H1 (cell line): ENCODE data around the gene CYP4F3. TPM values are rescaled to one million over a fixed set of nuclear protein-coding genes. Genes with fewer than 3 reads are reported as not detected.

Experiments
- CTCF ChIA-PET: fragments of 300-600 bp; sonication (Branson Sonifier 250); formaldehyde crosslinking; loops from one replicate; lab custom pipeline; 2021; ENCODE audit not compliant: partially characterized antibody; lab: Charles Lee
- POLR2A ChIA-PET: fragments of 300-600 bp; sonication (Branson Sonifier 250); formaldehyde crosslinking; loops from one replicate; lab custom pipeline; 2021; ENCODE audit warnings: inconsistent platforms; ENCODE audit not compliant: partially characterized antibody; lab: Charles Lee
- DNase-seq, 2 experiments: peaks; one replicate each; pipeline versions ENCODE4 v3.0.0 to v3.0.0-alpha.2; 2010 to 2022; ENCODE audit warnings: low spot score in 2 of 2, low read depth in 1 of 2, mixed read lengths in 1 of 2
- FAIRE-seq: peaks from 2 replicates; lab custom pipeline; 2011; peaks lifted over from hg19 to GRCh38; lab: Jason Lieb, UNC
- H2AFZ ChIP-seq: 2 replicates; pipeline ENCODE4 v1.8.1; 2012; ENCODE audit warnings: low read length, inconsistent platforms
- H2AK5ac ChIP-seq: 2 replicates; pipeline ENCODE4 v1.6.1; 2013; ENCODE audit warnings: low read depth, low read length
- H2BK120ac ChIP-seq: replicated peaks from 2 replicates; pipeline ENCODE3; 2013; ENCODE audit warnings: low read depth, low read length, inconsistent platforms
- H2BK12ac ChIP-seq: 2 replicates; pipeline ENCODE4 v1.6.1; 2013; ENCODE audit warnings: low read depth, low read length
- H2BK15ac ChIP-seq: 2 replicates; pipeline ENCODE4 v1.6.1; 2013; ENCODE audit warnings: low read length
- H2BK20ac ChIP-seq: 2 replicates; pipeline ENCODE4 v1.6.1; 2013; ENCODE audit warnings: low read length
- H2BK5ac ChIP-seq: 2 replicates; pipeline ENCODE4 v1.6.1; 2013; ENCODE audit warnings: low read depth, low read length
- H3K14ac ChIP-seq: 2 replicates; pipeline ENCODE4 v1.6.1; 2013; ENCODE audit warnings: inconsistent platforms; ENCODE audit not compliant: insufficient read length
- H3K18ac ChIP-seq: 2 replicates; pipeline ENCODE4 v1.6.1; 2013; ENCODE audit warnings: low read length; ENCODE audit errors: extremely low read depth
- H3K23ac ChIP-seq: 2 replicates; pipeline ENCODE4 v1.6.1; 2013; ENCODE audit warnings: inconsistent platforms; ENCODE audit not compliant: insufficient read length
- H3K23me2 ChIP-seq: 2 replicates; pipeline ENCODE4 v1.6.1; 2013; ENCODE audit warnings: low read depth, low read length
- H3K27ac ChIP-seq: 2 replicates; pipeline ENCODE4 v1.6.1; 2011; ENCODE audit warnings: low read depth, low read length, inconsistent platforms
- H3K27me3 ChIP-seq, 4 experiments: replicated peaks in 1 of 4; 1 replicate in 1 of 4; 2 replicates in 3 of 4; pipeline versions ENCODE4 v1.6.1 to v1.8.1; 2011 to 2013; ENCODE audit warnings: low read length in 3 of 4, mild to moderate bottlenecking in 3 of 4, inconsistent platforms in 2 of 4, mixed read lengths in 2 of 4, moderate library complexity in 1 of 4; ENCODE audit not compliant: control insufficient read depth in 3 of 4, insufficient read depth in 3 of 4; ENCODE audit errors: extremely low read depth in 1 of 4
- H3K36me3 ChIP-seq, 4 experiments: 2 replicates each; pipeline versions ENCODE4 v1.6.1 to v1.8.1; 2011 to 2013; ENCODE audit warnings: mild to moderate bottlenecking in 4 of 4, low read length in 3 of 4, moderate library complexity in 2 of 4, control low read depth in 1 of 4, inconsistent platforms in 1 of 4; ENCODE audit not compliant: insufficient read depth in 4 of 4, control insufficient read depth in 2 of 4
- H3K4ac ChIP-seq: replicated peaks from 2 replicates; pipeline ENCODE3; 2013; ENCODE audit warnings: low read length, low read depth, mixed read lengths, inconsistent platforms; ENCODE audit not compliant: insufficient read length
- H3K4me1 ChIP-seq, 4 experiments: replicated peaks in 1 of 4; 1 replicate in 1 of 4; 2 replicates in 3 of 4; pipeline versions ENCODE4 v1.6.1 to v1.8.1; 2011 to 2013; ENCODE audit warnings: low read length in 3 of 4, inconsistent platforms in 2 of 4, mixed read lengths in 1 of 4; ENCODE audit not compliant: insufficient read depth in 4 of 4, control insufficient read depth in 3 of 4
- H3K4me2 ChIP-seq, 2 experiments: 2 replicates each; pipeline versions ENCODE4 v1.6.1 to v1.8.1; 2011 to 2013; ENCODE audit warnings: low read depth in 2 of 2, low read length in 2 of 2, control low read depth in 1 of 2, inconsistent platforms in 1 of 2, mild to moderate bottlenecking in 1 of 2; ENCODE audit not compliant: insufficient read depth in 1 of 2
- H3K4me3 ChIP-seq, 4 experiments: fragments of 200-600, 300-600 bp in 1 of 4; sonication (generic), shearing (Covaris generic), sonication (Bioruptor Twin) in 1 of 4; 2 replicates each; pipeline versions ENCODE4 v1.5.1 to v1.8.1; 2011 to 2016; ENCODE audit warnings: low read length in 4 of 4, low read depth in 3 of 4, control low read depth in 2 of 4, inconsistent platforms in 2 of 4, mild to moderate bottlenecking in 2 of 4, mixed read lengths in 1 of 4, moderate library complexity in 1 of 4; ENCODE audit not compliant: insufficient read depth in 2 of 4; ENCODE audit errors: extremely low read depth in 1 of 4
- H3K56ac ChIP-seq: replicated peaks from 2 replicates; pipeline ENCODE3; 2013; ENCODE audit warnings: low read depth, mild to moderate bottlenecking, mixed read lengths, low read length, inconsistent platforms; ENCODE audit not compliant: insufficient read length
- H3K79me1 ChIP-seq: 2 replicates; pipeline ENCODE4 v1.6.1; 2013; ENCODE audit warnings: low read depth, low read length, control low read depth
- H3K79me2 ChIP-seq, 2 experiments: 2 replicates each; pipeline versions ENCODE4 v1.6.1 to v1.8.1; 2012 to 2013; ENCODE audit warnings: low read length in 2 of 2, mild to moderate bottlenecking in 2 of 2, inconsistent platforms in 1 of 2; ENCODE audit not compliant: insufficient read depth in 2 of 2, control insufficient read depth in 1 of 2
- H3K9ac ChIP-seq, 4 experiments: replicated peaks in 1 of 4; 1 replicate in 1 of 4; 2 replicates in 3 of 4; pipeline versions ENCODE4 v1.6.1 to v1.8.1; 2011 to 2013; ENCODE audit warnings: low read depth in 3 of 4, low read length in 3 of 4, control low read depth in 2 of 4, mild to moderate bottlenecking in 2 of 4, moderate library complexity in 2 of 4, inconsistent platforms in 1 of 4; ENCODE audit errors: extremely low read depth in 1 of 4
- H3K9me3 ChIP-seq, 2 experiments: 2 replicates each; pipeline versions ENCODE4 v1.6.1 to v1.8.1; 2012 to 2013; ENCODE audit warnings: mild to moderate bottlenecking in 2 of 2, moderate library complexity in 2 of 2, control low read depth in 1 of 2, inconsistent platforms in 1 of 2, low read depth in 1 of 2, low read length in 1 of 2, mixed read lengths in 1 of 2; ENCODE audit not compliant: insufficient read depth in 2 of 2
- H4K20me1 ChIP-seq, 2 experiments: replicated peaks in 1 of 2; 2 replicates each; pipeline versions ENCODE3 to v1.8.1; 2011 to 2013; ENCODE audit warnings: inconsistent platforms in 2 of 2, low read length in 2 of 2, mild to moderate bottlenecking in 1 of 2; ENCODE audit not compliant: insufficient read depth in 2 of 2, control insufficient read depth in 1 of 2
- H4K5ac ChIP-seq: 2 replicates; pipeline ENCODE4 v1.6.1; 2013; ENCODE audit warnings: low read length, low read depth, mixed read lengths, inconsistent platforms; ENCODE audit not compliant: insufficient read length
- H4K8ac ChIP-seq: 2 replicates; pipeline ENCODE4 v1.8.0; 2013; ENCODE audit warnings: mild to moderate bottlenecking, moderate library complexity, low read length, inconsistent platforms; ENCODE audit not compliant: insufficient read depth; ENCODE audit errors: extremely low read depth
- H4K91ac ChIP-seq: replicated peaks from 2 replicates; pipeline ENCODE3; 2013; ENCODE audit warnings: low read length, mixed read lengths, inconsistent platforms; ENCODE audit not compliant: insufficient read length
- BCL11A ChIP-seq, 2 experiments: IDR thresholded peaks; one replicate each; pipeline ENCODE4 v1.6.1; 2011; ENCODE audit warnings: low read depth in 2 of 2, low read length in 2 of 2, mild to moderate bottlenecking in 2 of 2
- BRCA1 ChIP-seq: IDR thresholded peaks from 2 replicates; pipeline ENCODE4 v1.6.1; 2012; ENCODE audit warnings: low read depth, low read length, improper control_type of control experiment
- CBX5 ChIP-seq: fragments of 300-800, 300-1000 bp; sonication (generic); IDR thresholded peaks from 2 replicates; pipeline ENCODE4 v1.7.1; 2016; ENCODE audit warnings: antibody characterized with exemption, low read length, low read depth
- CREB1 ChIP-seq: IDR thresholded peaks from 2 replicates; pipeline ENCODE4 v1.6.1; 2012; ENCODE audit warnings: inconsistent platforms
- FOSL1 ChIP-seq: IDR thresholded peaks from 2 replicates; pipeline ENCODE4 v1.6.1; 2011; ENCODE audit warnings: mild to moderate bottlenecking, low read depth, low read length, moderate library complexity; ENCODE audit not compliant: insufficient read depth
- HDAC6 ChIP-seq: IDR thresholded peaks from one replicate; pipeline ENCODE4 v1.7.1; 2012; ENCODE audit warnings: low read depth, mild to moderate bottlenecking, inconsistent platforms, low read length, moderate library complexity
- JUN ChIP-seq: IDR thresholded peaks from 2 replicates; pipeline ENCODE4 v1.6.1; 2011; ENCODE audit warnings: low read depth, mild to moderate bottlenecking, improper control_type of control experiment, low read length
- MAFK ChIP-seq: IDR thresholded peaks from 2 replicates; pipeline ENCODE4 v1.6.1; 2012; ENCODE audit warnings: low read depth, mild to moderate bottlenecking, improper control_type of control experiment, low read length
- RAD21 ChIP-seq, 2 experiments: IDR thresholded peaks in 1 of 2; conservative IDR thresholded peaks in 1 of 2; 2 replicates each; pipeline ENCODE4 v1.6.1; 2011; ENCODE audit warnings: low read depth in 2 of 2, low read length in 2 of 2, improper control_type of control experiment in 1 of 2, inconsistent platforms in 1 of 2, mild to moderate bottlenecking in 1 of 2, moderate library complexity in 1 of 2
- RFX5 ChIP-seq: IDR thresholded peaks from 2 replicates; pipeline ENCODE4 v1.6.1; 2011; ENCODE audit warnings: low read depth, low read length, improper control_type of control experiment, borderline replicate concordance
- SAP30 ChIP-seq: fragments of 300-600 bp; sonication (generic); IDR thresholded peaks from 2 replicates; pipeline ENCODE4 v1.7.1; 2012; ENCODE audit warnings: low read length, moderate library complexity, mild to moderate bottlenecking, inconsistent platforms; ENCODE audit not compliant: insufficient read depth, insufficient replicate concordance
- SIX5 ChIP-seq: IDR thresholded peaks from 2 replicates; pipeline ENCODE4 v1.6.1; 2011; ENCODE audit warnings: mild to moderate bottlenecking, low read depth, low read length
- TAF7 ChIP-seq: optimal IDR thresholded peaks from 2 replicates; pipeline ENCODE3; 2011; ENCODE audit warnings: low read depth, mild to moderate bottlenecking, inconsistent platforms, low read length, moderate library complexity, borderline replicate concordance
- TEAD4 ChIP-seq: IDR thresholded peaks from 2 replicates; pipeline ENCODE4 v1.6.1; 2012; ENCODE audit warnings: low read depth, low read length, inconsistent platforms, mixed read lengths
- WGBS, 2 experiments: shearing (Covaris generic) in 1 of 2; methylation state at CpG; one replicate each; pipeline versions ENCODE4 v1.1.6 to v1.1.7; 2013 to 2015; ENCODE audit warnings: low lambda C conversion rate in 2 of 2, mixed read lengths in 2 of 2, inconsistent platforms in 1 of 2, low coverage in 1 of 2, missing lambda C conversion rate in 1 of 2; ENCODE audit not compliant: insufficient replicate concordance in 2 of 2, insufficient coverage in 1 of 2, insufficient read length in 1 of 2; ENCODE audit errors: extremely low coverage in 1 of 2, missing lambda C conversion rate in 1 of 2; 5-methylcytosine and 5-hydroxymethylcytosine counted together
- polyA plus RNA-seq, 7 experiments: library from polyadenylated mRNA; depleted of rRNA in 3 of 7; stranded (reverse) in 5 of 7; unstranded in 2 of 7; fragments of >200 nt in 5 of 7; fragments of 200-250 nt in 2 of 7; gene quantifications; 1 replicate in 5 of 7; 2 replicates in 1 of 7; 4 replicates in 1 of 7; pipeline versions ENCODE4 v1.2.1 to v1.2.3, GENCODE V29; 2011 to 2013; ENCODE audit warnings: missing spikeins in 2 of 7, mixed read lengths in 2 of 7
- total RNA-seq: library from RNA; stranded (reverse); fragmentation: NEBNext Ultra II Directional; extraction: Animal tissue kit (Norgen Biotek cat#: 25700); gene quantifications from 2 replicates; pipeline ENCODE4 v1.2.1, GENCODE V29; 2021
- TF ChIP-seq, protein P1 (sequence below): IDR thresholded peaks from 2 replicates; pipeline ENCODE4 v1.6.1; 2011; ENCODE audit warnings: low read depth, mild to moderate bottlenecking, low read length; ENCODE audit not compliant: insufficient read depth

Gene CYP4F3
- total and polyA plus RNA-seq, 2 of the 8 experiments (the other 6 are each of a cell fraction or from before 2014, with no cell fraction given): not detected

DNA sequence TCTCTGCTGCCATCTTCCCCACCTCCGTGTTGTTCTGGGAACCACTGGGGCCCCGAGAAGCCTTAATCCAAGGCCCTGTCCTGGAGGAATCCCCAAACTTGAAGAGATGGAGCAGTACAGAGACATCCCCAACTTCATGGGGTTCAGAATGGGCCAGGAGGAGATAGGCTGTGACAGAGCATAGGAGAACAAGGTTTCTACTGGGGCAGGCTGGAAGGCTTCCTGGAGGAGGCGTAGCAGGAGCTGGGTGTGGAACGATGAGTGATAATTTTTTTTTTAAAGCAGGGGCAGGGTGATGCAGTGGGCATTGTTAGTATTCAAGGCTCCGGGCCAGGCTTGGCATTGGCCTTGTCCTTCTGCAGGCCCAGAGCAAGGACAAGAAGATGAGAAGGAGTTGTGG is 22.4 kb upstream of the CYP4F3 start:
- Histone ChIP-seq H3K56ac (no peak overlapping the region), H2BK20ac (no peak overlapping the region), H3K27me3 (no peaks in the 10 kb centered on the region), H3K4me1 (no peaks in the 10 kb centered on the region), H3K23me2 (peaks cover 2% of the 10 kb centered on the region; the same call in 1 of the 2 replicates), H3K4me3 (no peak overlapping the region), H3K4ac (no peak overlapping the region), H3K79me1 (no peaks in the 10 kb centered on the region), H3K27ac (no peak overlapping the region), H3K4me2 (no peak overlapping the region), H2AK5ac (no peak overlapping the region), H2AFZ (no peak overlapping the region), H3K18ac (no peak overlapping the region), H2BK5ac (no peak overlapping the region), H3K23ac (no peak overlapping the region), H3K9ac (no peak overlapping the region), H3K36me3 (no peaks in the 10 kb centered on the region), H4K91ac (no peak overlapping the region), H4K5ac (no peak overlapping the region), H4K8ac (no peak overlapping the region), H2BK120ac (no peak overlapping the region), H3K14ac (no peak overlapping the region), H2BK12ac (no peak overlapping the region), H2BK15ac (no peak overlapping the region), H3K9me3 (peaks cover 81 to 96% of the 10 kb centered on the region in 2 experiments), H3K79me2 (no peaks in the 10 kb centered on the region), H4K20me1 (no peaks in the 10 kb centered on the region)
- 77% methylated on average over 4 of the region's 5 CpGs; no CpG with 5 or more reads in 1 of the 2 experiments for WGBS, 2 experiments
- FAIRE-seq (no peak), DNase-seq (no peak)
- POLR2A ChIA-PET: no interaction called here
- CTCF ChIA-PET: no interaction called here
- TF ChIP-seq TAF7: no peak
- TF ChIP-seq RFX5: no peak
- TF ChIP-seq HDAC6: no peak
- TF ChIP-seq SAP30: no peak
- TF ChIP-seq BRCA1: no peak
- no peak for TF ChIP-seq CREB1
- TF ChIP-seq TEAD4: no peak
- TF ChIP-seq MAFK: no peak
- no peak for TF ChIP-seq CBX5
- no peak for TF ChIP-seq FOSL1
- TF ChIP-seq JUN: no peak
- TF ChIP-seq, protein P1, sequence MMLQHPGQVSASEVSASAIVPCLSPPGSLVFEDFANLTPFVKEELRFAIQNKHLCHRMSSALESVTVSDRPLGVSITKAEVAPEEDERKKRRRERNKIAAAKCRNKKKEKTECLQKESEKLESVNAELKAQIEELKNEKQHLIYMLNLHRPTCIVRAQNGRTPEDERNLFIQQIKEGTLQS: no peak
- TF ChIP-seq SIX5: no peak
- TF ChIP-seq RAD21 (IDR thresholded peaks at IDR 0.05 in 1 of 2, conservative IDR thresholded peaks at IDR 0.05 in 1 of 2; ENCODE audit: low read depth in 2 of 2, low read length in 2 of 2): no peak
- TF ChIP-seq BCL11A (IDR thresholded peaks at IDR 0.05; ENCODE audit: low read depth in 2 of 2, low read length in 2 of 2): no peak
